GM21717 (cell line): ENCODE results near the gene FBXL12.
"Not testable (repeated sequence)": the region's sequence is repeated elsewhere in the genome, so short reads cannot be mapped to it uniquely, and the experiment has no call there.

Experiments
- ATAC-seq: cut with Tn5 transposase; IDR thresholded peaks from one replicate; pipeline ENCODE4 v1.9.1; 2021; ENCODE audit warnings: mild to moderate bottlenecking, moderate library complexity; ENCODE audit not compliant: unreplicated experiment

FBXL12 gene, protein sequence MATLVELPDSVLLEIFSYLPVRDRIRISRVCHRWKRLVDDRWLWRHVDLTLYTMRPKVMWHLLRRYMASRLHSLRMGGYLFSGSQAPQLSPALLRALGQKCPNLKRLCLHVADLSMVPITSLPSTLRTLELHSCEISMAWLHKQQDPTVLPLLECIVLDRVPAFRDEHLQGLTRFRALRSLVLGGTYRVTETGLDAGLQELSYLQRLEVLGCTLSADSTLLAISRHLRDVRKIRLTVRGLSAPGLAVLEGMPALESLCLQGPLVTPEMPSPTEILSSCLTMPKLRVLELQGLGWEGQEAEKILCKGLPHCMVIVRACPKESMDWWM

DNA sequence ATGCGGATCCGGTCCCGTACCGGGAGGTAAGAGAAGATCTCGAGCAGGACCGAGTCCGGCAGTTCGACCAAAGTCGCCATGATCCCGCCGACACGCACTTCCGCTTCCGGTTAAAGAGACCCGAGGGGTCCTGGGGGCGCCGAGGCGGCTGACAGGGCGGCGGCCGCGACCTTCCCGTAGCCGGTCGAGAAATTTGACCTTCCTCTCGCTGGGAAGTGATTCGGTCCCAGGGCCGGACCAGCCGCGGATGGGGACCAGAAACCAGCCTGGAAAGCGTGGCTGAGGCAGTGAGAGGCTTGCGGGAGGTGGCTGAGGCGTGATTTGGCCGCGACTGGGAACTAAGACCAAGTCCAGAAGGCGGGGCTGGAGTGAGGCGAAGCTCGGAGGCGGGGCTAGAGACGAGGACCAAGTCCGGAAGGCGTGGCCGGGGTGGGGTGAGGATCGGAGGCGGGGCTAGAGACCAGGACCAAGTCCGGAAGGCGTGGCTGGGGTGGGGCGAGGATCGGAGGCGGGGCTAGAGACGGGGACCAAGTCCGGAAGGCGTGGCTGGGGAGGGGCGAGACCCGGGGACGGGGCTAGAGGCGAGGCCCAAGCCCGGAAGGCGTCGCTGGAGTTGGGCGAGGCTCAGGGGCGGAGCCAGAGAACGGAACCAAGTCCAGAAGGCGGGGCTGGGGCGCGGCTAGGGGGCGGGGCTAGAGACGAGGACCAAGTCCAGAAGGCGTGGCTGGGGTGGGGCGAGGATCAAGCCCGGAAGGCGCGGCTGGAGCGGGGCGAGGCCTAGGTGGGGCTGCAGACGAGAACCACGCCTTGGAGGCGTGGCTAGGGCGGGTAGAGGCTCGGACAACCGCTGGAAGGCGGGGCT, at the start of gene FBXL12:
TSS of gene FBXL12 (minus strand) at position 346 of the 862 bp plus-strand sequence. CDS start at position 80, 266 bp downstream.
- peak; percentile 81 for ATAC-seq

DNA sequence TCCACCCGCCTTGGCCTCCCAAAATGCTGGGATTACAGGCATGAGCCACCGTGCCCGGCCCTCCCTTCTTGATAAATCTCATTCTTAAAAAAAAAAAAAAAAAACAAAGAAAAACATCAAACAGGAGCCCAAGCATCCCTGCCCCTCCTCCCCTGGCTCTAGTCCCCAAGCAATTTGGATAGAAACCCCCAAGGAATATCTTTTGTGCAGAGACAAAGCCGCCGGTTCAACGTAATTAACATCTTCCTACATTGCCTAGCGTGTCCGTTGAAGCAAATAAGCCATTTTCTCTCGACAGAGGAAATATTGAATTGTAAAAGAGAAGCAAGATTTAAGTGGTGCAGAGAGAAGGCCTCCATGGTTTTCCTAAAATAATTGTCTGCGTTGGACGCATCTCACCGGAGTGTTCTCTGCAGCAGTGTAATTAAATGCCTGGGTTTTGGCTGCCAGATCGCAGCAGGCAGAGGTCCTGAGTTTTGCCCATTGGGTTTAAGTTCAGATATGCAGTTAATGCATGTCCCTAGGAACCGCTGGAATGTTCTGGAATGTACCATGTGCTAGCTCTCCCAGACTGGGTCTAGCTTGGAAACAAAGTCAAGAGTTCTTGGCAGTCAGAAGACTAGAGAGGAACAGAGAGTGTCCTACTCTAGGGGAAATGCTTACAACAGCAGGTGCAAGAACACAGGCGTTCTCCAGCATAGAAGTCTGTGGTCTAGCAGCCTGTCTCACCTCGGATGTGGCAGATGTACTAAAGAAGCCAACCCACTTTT, 47.0 kb upstream of the FBXL12 start:
- no peak for ATAC-seq

DNA sequence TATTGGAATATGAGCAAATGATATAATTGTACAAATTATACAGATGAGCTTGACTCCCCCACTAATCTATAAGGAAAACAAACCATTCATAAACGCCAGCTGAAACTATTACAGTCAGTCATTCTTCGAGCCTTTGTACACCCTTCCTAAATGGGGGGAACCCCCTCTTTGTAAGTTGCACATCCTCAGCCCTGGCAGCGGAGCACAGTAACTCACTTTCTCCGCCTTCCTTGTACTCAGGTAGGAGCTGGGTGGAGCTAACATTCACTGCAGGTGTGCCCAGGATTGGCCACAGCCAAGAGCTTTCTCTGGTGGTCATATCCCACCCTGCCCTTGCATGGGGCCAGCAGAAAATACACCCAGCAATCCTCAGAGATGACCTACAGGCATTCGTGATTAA, 44.9 kb upstream of the FBXL12 start:
- ATAC-seq: no peak

DNA sequence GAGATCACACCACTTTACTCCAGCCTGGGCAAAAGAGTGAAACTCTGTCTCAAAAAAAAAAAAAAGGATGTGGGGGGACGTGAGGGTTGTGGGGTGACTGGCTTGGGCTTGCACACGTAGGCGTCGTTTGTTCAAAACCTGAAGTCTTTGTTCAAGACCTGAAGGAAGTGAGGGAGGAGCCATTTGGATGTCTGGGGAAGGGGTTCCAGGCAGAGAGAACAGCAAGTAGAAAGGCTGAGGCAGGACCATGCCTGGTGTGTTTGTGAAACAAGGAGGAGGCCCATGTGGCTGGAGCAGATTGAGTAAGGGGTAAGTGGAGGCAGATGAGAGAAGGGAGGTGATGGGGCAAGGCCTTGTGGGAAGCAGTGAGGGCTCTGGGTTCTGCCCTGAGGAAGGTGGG, 44.1 kb upstream of the FBXL12 start:
- no peak for ATAC-seq

DNA sequence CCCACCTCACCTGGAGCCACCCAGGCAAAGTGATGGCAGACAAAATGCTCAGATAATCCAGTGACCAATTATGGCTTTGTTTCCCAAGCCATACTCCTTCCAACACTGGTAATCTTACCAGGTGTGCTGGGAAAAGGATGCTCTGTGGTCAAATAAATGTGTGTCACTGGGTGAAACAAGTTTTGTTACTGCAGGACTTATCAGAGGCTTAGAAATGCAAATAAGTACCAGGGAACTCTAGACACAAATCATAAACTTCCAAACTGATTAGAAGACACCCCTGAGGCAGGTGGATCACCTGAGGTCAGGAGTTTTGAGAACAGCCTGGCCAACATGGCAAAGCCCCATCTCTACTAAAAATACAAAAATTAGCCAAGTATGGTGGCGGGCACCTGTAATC, 42.6 kb upstream of the FBXL12 start:
- no peak for ATAC-seq

DNA sequence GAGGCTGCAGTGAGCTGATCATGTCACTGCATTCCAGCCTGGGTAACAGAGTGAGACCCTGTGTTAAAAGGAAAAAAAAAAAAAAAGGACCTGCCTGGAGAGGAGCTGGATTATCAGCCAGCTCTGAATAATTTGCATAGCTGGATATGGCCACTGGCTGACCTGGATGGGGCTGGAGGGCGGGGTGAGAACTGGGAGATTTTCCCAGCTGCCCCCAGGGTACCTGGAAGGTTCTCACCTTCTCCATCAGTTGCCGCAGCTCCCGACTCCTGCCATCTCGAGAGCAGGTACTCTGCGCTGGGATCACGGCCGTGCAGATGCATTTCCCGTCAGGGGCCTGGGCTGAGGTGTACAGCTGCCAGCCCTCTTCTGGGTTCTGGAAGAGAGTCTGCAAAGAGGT, 41.5 kb upstream of the FBXL12 start:
- ATAC-seq: no peak

DNA sequence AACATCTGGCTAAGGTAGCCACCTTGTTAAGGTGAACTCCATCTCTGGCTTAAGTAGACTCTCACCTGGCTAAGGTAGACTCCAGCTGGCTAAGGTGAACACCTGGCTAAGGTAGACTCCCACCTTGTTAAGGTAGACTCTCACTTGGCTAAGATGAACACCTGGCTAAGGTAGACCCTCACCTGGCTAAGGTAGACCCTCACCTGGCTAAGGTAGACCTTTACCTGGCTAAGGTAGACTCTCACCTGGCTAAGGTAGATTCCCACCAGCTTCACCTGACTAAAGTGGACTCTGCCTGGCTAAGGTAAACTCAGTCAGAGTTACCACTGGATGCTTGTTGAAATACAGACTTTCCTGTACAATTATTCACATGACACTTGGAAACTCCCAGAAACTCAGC, 39.9 kb upstream of the FBXL12 start:
- ATAC-seq: no peak

DNA sequence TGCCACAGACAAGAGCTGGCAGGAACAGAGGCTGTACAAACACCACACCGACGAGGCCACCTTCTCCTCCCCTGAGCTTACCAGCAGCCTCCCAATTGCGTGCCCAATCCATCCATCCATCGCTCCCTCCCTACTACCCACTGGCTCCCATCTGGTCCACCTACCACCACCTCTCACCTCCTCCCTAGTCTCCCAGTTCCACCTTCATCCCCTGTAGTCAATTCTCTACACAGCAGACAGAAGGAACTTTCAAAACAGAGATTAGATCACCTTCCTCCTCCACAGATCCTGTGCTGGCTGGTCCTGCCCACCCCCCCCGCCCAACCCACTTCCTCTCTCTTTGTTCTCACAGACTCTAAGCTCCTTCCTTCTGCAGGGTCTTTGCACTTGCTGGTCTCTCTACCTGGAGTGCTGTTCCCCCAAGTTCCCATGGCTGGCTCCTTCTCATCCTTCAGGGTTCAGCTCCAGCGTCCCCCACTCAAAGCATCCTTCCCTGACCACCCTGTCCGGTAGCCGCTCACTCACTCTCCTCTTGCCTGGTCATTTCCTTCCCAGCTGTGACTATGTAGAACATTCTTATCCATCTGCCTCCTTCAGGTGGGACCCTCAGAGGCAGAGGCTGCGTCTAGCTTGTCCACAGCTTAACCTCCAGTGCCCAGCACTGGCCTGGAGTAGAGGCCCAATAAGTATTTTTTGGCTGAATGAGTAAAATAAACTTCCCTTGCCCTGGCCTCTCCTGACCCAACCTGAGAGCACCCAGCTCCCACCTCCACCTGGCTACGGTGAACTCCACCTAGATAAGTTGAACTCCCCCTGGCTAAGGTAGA, 39.3 kb upstream of the FBXL12 start:
- no peak for ATAC-seq

DNA sequence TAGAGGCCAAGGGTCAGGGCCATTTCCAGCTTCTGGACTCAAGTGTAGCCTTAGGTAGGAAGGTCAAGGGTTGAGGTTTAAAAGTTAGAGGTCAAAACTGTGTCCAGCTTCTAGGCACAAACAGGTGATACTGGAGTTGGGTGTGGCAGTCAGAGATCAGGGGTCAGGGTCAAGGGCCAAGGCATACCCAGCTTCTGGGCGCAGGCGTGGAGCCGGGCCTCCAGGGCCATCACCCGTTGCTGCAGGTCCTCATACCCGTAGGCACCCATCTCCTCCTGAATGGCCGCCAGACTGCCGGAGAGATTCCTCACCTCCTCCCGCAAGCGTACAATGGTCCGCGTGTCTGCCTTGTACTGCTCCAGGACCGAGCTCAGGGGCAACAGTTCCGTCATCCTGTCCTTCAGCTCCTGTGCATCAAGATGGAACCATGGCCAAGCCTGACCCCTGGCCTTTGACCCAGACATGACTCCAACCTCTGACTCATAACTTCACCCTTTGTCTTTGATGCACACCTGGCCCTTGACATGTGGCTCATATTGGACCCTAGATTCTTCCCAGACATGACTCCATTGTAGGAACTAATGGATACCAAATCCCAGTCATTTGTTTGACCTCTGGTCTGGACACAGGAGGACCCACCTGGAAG, 38.3 kb upstream of the FBXL12 start:
- ATAC-seq: no peak

DNA sequence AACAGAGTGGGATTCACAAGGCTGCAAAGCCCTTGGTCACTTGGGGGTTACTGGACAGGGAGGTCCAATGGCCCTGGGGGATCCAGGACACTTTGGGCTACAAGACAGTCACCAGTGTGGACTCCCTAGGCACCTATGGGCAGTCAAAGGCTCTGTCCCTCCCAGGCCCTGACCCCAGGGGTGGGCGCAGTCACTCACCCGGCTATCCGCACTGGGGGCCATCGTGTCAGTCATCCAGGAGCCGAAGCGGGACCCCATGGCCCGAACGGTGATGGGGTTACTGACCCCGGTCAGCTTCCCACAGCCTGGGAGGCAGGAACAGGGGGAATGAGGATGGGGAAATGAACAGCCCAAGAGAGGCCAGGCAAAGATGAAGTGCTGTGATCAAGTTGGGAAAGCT, 37.7 kb upstream of the FBXL12 start:
- no peak for ATAC-seq

DNA sequence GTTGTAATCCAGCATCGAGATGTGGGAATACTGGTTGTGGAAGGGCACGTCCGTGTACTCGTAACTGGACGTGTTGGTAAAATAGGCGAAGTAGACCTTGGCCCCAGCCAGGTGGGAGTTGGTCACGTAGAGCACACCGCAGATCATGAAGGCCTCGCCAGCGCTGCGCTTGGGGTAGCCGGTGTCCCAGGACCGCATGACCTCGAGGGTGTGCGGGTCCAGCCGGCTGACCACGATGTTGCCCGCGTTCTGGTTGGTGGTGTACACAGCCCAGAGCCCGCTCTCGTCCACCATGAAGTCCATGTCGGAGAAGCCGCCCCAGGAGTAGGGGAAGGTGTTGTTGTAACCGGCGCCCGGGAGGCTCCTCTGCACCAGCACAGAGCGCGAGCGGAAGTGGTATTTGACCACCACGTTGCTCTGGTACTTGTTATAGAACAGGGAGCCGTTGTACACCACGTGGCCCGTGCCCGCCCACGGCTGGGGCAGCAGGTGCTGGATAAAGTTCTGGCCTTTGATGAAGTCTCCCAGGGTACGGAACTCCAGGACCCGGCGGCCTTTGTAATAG, 35.5 kb upstream of the FBXL12 start:
- no peak for ATAC-seq

DNA sequence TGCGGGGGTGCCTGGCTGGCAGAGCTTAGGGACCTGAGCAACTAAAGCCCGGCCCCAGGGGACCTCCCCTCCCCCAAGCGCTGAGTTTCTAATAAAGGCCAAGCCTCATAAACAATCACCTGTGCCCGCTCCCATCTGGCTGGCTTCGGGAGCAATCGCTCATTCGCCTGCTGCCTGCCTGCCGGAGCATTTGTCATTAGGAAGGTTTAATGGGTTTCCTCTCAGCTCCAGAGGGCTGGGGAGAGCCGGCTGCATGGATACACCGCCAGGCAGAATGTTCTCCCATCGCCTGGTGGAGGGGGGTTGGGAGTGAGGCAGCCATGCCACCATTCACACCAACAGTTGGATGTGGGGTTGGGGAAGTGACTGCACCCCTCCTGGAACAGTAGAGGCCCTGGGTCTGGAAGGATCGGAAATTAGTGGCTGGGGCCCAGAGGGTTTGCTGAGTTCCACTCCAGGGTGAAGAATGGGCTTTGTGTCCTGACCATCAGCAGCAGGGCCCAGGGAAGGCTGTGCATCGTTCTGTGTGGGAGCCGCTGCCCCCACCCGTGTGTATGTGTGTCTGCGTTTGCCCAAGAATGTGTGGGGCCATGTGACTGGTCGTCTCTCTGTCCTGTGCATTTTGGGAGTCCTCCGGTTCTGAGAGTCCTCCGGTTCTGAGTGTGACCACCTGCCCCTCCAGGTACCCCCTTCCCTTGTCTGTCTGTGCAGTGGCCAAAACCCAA, 31.5 kb upstream of the FBXL12 start:
- no peak for ATAC-seq

DNA sequence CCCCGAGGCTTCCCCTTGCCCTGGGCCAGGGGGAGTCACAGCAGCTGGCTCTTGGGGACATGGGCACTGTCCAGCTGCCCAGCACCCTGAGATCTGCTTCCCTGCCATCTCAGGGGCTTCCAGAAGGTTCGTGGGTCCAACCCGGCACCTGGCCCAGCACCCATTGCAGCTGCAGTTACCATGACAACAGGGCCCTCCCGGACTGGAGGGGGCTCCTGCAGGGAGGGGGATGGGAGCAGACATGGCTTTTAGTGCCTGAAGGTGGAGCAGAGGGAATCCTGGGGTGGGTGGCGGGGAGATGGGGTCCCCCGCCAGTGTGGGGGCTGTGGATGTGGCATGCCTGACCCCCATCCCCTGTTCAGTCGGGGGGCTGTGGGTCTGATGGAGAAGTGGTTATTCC, 30.9 kb upstream of the FBXL12 start:
- ATAC-seq: no peak

DNA sequence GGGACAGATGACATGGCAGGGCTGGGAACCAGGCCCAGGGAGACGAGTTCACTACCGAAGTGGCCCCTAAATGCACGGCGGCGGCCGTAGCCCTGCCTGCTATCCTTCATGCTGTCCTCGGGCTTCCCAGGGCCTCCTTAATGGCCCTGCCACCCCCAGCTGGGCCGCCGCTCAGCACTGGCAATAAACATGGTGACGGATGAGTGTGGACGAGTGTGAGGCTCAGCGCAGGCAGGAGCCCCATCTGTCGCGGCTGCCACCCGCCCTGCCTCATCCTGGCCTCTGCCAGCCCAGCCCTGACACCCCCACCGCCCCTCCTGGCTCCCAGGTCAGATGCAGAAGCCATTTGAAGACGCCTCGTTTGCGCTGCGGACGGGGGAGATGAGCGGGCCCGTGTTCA, 29.9 kb upstream of the FBXL12 start:
- no peak for ATAC-seq

DNA sequence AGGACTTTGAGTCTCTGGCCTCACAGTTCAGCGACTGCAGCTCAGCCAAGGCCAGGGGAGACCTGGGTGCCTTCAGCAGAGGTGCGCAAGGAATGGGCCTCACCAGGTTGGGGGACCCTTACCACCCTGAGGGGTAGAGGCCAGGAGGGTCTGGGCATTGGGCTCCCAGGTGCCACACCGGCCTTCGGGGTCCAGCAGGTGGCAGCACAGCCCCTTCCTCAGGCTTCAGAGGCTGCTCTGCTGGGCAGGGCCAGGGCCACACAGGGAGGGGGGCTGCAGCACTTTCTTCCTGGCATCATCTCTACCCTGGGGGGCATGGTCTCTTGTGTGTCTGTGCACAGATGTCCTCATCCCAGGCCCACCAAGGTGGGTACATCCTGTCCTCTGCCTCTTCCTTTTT, 29.2 kb upstream of the FBXL12 start:
- no peak for ATAC-seq

DNA sequence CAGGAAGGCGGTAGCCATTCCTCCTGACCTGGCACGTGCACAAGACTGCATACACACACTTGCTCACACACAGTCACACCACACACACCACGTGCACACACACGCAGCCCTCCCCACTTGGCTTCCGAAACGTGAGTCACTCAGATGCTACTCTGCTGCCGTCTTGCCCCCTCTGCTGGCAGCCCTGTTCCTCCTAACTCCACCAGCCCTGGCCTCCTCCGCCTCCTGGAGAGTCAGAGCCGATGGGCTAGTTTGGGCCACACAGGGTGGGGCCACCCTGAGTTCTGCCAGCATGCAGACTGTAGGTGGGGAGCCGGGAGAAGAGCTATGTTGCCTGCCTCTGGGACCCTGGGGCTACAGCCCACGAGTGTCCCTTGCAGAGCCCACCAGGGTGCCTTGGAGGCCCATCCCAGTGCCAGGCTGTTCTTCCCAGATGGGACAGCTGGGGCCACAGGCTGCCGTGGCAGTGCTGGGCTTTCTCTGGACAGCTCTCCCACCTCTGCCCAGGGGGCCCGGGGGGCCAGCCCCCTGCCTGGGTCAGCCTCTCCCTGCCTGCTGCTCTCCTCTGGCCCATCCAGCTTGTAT, 28.3 kb upstream of the FBXL12 start:
- ATAC-seq: no peak

DNA sequence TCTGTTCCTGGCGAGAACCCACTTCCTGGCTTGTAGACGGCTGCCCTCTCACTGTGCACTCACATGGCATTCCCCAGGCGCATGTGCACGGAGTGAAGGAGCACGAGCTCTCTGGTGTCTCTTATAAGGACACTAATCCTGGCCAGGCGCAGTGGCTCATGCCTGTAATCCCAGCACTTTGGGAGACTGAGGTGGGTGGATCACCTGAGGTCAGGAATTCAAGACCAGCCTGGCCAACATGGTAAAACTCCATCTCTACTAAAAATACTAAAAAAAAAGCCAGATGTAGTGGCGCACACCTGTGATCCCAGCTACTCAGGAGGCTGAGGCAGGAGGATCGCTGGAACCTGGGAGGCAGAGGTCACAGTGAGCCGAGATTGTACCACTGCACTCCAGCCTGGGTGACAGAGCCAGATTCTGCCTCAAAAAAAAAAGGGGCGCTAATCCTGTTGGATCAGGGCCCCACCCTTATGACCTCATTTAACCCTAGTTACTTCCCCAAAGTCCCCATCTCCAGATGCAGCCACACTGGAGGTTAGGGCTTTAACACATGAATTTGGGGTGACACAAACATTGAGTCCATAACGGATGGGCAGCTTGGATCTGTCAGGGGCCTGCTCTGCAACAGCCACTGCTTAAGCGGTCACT, 24.9 kb upstream of the FBXL12 start:
- ATAC-seq: not testable (repeated sequence)
